Loucy (cell line): ENCODE results near the gene FREM1.
"Not testable (repeated sequence)": the region's sequence is repeated elsewhere in the genome, so short reads cannot be mapped to it uniquely, and the experiment has no call there.

ENCODE experiments used
- H2AFZ ChIP-seq: fragments of 200-600 bp; sonication (generic); 2 replicates; pipeline ENCODE4 v1.6.0; 2016; ENCODE audit warnings: antibody characterized with exemption, mild to moderate bottlenecking, low read length, moderate library complexity
- H3F3A ChIP-seq: fragments of 200-600 bp; 2 replicates; pipeline ENCODE4 v1.6.0; 2016; ENCODE audit warnings: antibody characterized with exemption, low read depth, mild to moderate bottlenecking
- H3K27me3 ChIP-seq: fragments of 200-600 bp; sonication (generic); 2 replicates; pipeline ENCODE4 v1.6.1; 2014; ENCODE audit warnings: low read length, mild to moderate bottlenecking; ENCODE audit not compliant: insufficient read depth, poor library complexity, severe bottlenecking
- H3K36me3 ChIP-seq: fragments of 200-600 bp; sonication (generic); 2 replicates; pipeline ENCODE4 v1.6.1; 2016; ENCODE audit warnings: low read length; ENCODE audit not compliant: insufficient read depth
- H3K4me1 ChIP-seq: fragments of 200-600 bp; sonication (generic); 2 replicates; pipeline ENCODE4 v1.5.1; 2014; ENCODE audit warnings: low read length, mild to moderate bottlenecking; ENCODE audit not compliant: insufficient read depth, poor library complexity, severe bottlenecking
- H3K4me2 ChIP-seq: fragments of 200-600 bp; sonication (generic); 2 replicates; pipeline ENCODE4 v1.6.0; 2014; ENCODE audit warnings: antibody characterized with exemption, low read length, low read depth, mild to moderate bottlenecking; ENCODE audit not compliant: poor library complexity, severe bottlenecking
- H3K4me3 ChIP-seq: fragments of 200-600 bp; sonication (generic); 2 replicates; pipeline ENCODE4 v1.5.1; 2014; ENCODE audit warnings: low read length, mild to moderate bottlenecking, mixed read lengths; ENCODE audit not compliant: poor library complexity, severe bottlenecking
- H3K79me2 ChIP-seq: fragments of 200-600 bp; sonication (generic); 2 replicates; pipeline ENCODE4 v1.6.1; 2014; ENCODE audit warnings: low read length; ENCODE audit not compliant: insufficient read depth
- H3K9ac ChIP-seq: fragments of 200-600 bp; sonication (generic); 2 replicates; pipeline ENCODE4 v1.6.0; 2014; ENCODE audit warnings: mild to moderate bottlenecking, low read depth, low read length, moderate library complexity; ENCODE audit not compliant: poor library complexity, severe bottlenecking
- H3K9me2 ChIP-seq: fragments of 200-600 bp; sonication (generic); replicated peaks from 2 replicates; pipeline ENCODE4 v1.6.1; 2016; ENCODE audit warnings: low read depth, low read length, mixed read lengths
- H3K9me3 ChIP-seq: fragments of 200-600 bp; sonication (generic); 2 replicates; pipeline ENCODE4 v1.6.1; 2014; ENCODE audit warnings: mild to moderate bottlenecking, antibody characterized with exemption, low read length, low read depth; ENCODE audit not compliant: insufficient read depth
- H4K20me1 ChIP-seq: fragments of 200-600 bp; sonication (generic); 2 replicates; pipeline ENCODE4 v1.6.0; 2014; ENCODE audit warnings: antibody characterized with exemption, low read length, mild to moderate bottlenecking; ENCODE audit not compliant: insufficient read depth, poor library complexity, severe bottlenecking
- EZH2phosphoT487 ChIP-seq: fragments of 200-600 bp; IDR thresholded peaks from 2 replicates; pipeline ENCODE4 v1.6.1; 2018; ENCODE audit warnings: antibody characterized with exemption, mild to moderate bottlenecking, moderate library complexity, borderline replicate concordance
- TF ChIP-seq, protein P1 (sequence below): fragments of 200-600 bp; sonication (generic); conservative IDR thresholded peaks from 2 replicates; pipeline ENCODE4 v1.5.1; 2014; ENCODE audit warnings: mild to moderate bottlenecking, antibody characterized with exemption, low read length

FREM1 gene

DNA sequence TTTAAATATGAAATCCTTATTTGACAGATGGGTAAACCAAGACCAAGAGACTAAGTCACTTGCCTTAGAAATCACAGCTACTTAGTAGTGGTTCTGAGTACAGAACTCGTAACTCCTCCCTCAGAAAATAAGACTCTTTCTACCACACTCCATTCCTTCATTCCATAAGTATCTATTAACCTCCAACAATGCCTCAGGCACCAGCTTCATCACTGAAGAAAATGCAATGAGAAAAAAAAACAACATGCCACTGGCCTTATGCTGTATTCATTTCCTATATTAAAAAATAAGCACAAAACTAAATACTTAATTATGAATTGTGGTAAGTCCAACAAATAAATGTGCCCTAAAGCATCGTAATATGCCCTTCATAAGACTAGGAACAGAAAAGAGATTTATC, 13.5 kb upstream of the FREM1 start:
- Histone ChIP-seq H3K79me2 (no peaks in the 10 kb centered on the region), H3K9ac (no peak overlapping the region), H4K20me1 (no peaks in the 10 kb centered on the region), H3F3A (no peaks in the 10 kb centered on the region), H3K27me3 (no peaks in the 10 kb centered on the region), H3K4me1 (no peaks in the 10 kb centered on the region), H3K9me3 (no peaks in the 10 kb centered on the region), H2AFZ (no peak overlapping the region), H3K36me3 (no peaks in the 10 kb centered on the region), H3K4me3 (no peak overlapping the region), H3K4me2 (no peak overlapping the region), H3K9me2 (no peaks in the 10 kb centered on the region)
- no peak for TF ChIP-seq EZH2phosphoT487
- TF ChIP-seq, protein P1, sequence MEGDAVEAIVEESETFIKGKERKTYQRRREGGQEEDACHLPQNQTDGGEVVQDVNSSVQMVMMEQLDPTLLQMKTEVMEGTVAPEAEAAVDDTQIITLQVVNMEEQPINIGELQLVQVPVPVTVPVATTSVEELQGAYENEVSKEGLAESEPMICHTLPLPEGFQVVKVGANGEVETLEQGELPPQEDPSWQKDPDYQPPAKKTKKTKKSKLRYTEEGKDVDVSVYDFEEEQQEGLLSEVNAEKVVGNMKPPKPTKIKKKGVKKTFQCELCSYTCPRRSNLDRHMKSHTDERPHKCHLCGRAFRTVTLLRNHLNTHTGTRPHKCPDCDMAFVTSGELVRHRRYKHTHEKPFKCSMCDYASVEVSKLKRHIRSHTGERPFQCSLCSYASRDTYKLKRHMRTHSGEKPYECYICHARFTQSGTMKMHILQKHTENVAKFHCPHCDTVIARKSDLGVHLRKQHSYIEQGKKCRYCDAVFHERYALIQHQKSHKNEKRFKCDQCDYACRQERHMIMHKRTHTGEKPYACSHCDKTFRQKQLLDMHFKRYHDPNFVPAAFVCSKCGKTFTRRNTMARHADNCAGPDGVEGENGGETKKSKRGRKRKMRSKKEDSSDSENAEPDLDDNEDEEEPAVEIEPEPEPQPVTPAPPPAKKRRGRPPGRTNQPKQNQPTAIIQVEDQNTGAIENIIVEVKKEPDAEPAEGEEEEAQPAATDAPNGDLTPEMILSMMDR, result no peak

DNA sequence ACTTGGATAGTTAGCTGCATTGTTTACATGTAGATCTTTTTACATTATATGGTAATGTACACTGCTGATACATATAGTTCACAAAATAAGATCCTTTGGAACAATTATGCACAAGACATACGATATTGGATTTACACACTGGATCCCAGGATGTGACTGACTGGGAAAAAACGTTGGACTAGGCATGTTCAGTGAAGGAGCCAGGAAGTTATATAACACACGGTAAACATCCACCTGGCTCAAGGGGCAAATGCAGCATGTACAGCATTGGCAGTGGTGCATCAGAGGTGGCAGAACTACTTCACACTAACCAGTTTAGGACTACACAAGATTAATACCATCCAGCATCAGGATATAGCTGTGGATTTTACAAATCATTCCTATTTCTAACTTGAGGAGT, 10.6 kb upstream of the FREM1 start:
- not testable (repeated sequence) for H3K4me2 ChIP-seq, H3K4me1 ChIP-seq, H3K9me3 ChIP-seq, H3K79me2 ChIP-seq, H3K36me3 ChIP-seq, H3K4me3 ChIP-seq, H3F3A ChIP-seq, H3K27me3 ChIP-seq, H3K9ac ChIP-seq, H2AFZ ChIP-seq, H4K20me1 ChIP-seq, H3K9me2 ChIP-seq

DNA sequence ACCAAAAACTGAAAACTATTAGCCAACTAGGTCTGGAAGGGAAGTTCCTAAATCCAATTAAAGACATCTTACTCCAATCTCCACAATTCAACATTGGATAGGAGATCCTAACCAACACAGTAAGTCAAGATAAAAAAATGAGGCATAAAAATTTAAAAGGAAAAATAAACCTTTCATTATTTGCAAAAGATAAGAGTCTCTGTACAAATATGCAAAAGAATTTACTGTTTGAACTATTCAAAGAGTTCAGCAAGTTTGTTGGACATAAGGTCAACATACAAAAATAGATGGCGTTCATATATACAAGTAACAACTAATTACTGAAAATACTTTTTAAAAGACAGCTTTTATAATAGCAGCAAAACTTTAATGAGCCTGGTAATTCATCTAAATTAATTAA, 3.1 kb upstream of the FREM1 start:
- no peaks in the 10 kb centered on the region for H3K9me3 ChIP-seq
- H3K9ac ChIP-seq, result no peak overlapping the region
- no peaks in the 10 kb centered on the region for H3K9me2 ChIP-seq
- H3K36me3 ChIP-seq, result no peaks in the 10 kb centered on the region
- H3F3A ChIP-seq, result no peaks in the 10 kb centered on the region
- no peak overlapping the region for H3K4me3 ChIP-seq
- H4K20me1 ChIP-seq, result no peaks in the 10 kb centered on the region
- no peaks in the 10 kb centered on the region for H3K4me1 ChIP-seq
- no peaks in the 10 kb centered on the region for H3K27me3 ChIP-seq
- no peak overlapping the region for H2AFZ ChIP-seq
- no peak overlapping the region for H3K4me2 ChIP-seq
- no peak for TF ChIP-seq EZH2phosphoT487
- TF ChIP-seq, protein P1, result no peak
- no peaks in the 10 kb centered on the region for H3K79me2 ChIP-seq

DNA sequence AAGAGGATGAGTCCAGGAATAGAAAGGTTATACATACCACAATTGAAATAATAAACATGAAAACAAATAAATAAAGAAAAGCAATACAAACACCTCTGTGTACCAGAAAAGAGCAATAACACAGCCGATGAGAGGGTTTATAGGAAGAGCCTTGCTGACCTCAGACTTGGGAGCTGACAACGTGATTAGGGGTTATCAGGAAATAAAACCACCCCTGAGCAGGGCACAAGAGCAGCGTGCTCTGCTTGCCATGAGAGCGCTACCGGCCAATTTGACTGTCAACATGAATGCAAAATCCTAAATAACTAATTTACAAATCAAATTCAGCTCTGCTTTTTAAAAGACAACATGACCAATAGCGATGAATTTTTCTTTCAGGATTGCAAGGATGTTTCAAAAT, 2.6 kb upstream of the FREM1 start:
- Histone ChIP-seq H3F3A (no peaks in the 10 kb centered on the region), H3K4me3 (no peak overlapping the region), H3K4me2 (no peak overlapping the region), H3K9me2 (no peaks in the 10 kb centered on the region), H4K20me1 (no peaks in the 10 kb centered on the region), H3K36me3 (no peaks in the 10 kb centered on the region), H2AFZ (no peak overlapping the region), H3K4me1 (no peaks in the 10 kb centered on the region), H3K9ac (no peak overlapping the region), H3K9me3 (no peaks in the 10 kb centered on the region), H3K79me2 (no peaks in the 10 kb centered on the region), H3K27me3 (no peaks in the 10 kb centered on the region)
- TF ChIP-seq, protein P1, result no peak
- no peak for TF ChIP-seq EZH2phosphoT487
